HG03342 (cell line): ENCODE measurements around the gene RGS6.
A peak's percentile ranks its signal among the peaks of the same experiment; 100 is the strongest.

Source experiments
- ATAC-seq: cut with Tn5 transposase; IDR thresholded peaks from one replicate; pipeline ENCODE4 v1.9.1; 2021; ENCODE audit warnings: mild to moderate bottlenecking, moderate library complexity; ENCODE audit not compliant: unreplicated experiment

Gene RGS6

DNA sequence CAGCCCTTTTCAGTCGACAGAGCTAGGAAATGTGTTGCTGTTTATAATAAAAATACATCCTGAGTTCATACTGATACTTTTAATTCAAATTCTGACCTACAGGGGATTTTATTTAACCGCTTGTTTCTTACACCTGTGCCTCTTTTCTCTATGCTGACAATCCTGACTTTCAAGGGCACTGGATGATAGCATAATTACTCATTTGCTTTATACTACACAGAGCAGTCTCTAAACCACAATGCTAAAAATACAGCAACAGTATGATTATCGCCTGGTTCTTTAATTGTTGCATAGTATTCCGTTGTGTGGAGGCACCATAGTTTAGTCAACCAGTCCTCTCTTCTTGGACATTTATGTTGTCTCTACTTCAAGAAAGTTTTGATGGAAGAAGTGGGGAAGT is 588.8 kb downstream of the RGS6 start:
- ATAC-seq: no peak

DNA sequence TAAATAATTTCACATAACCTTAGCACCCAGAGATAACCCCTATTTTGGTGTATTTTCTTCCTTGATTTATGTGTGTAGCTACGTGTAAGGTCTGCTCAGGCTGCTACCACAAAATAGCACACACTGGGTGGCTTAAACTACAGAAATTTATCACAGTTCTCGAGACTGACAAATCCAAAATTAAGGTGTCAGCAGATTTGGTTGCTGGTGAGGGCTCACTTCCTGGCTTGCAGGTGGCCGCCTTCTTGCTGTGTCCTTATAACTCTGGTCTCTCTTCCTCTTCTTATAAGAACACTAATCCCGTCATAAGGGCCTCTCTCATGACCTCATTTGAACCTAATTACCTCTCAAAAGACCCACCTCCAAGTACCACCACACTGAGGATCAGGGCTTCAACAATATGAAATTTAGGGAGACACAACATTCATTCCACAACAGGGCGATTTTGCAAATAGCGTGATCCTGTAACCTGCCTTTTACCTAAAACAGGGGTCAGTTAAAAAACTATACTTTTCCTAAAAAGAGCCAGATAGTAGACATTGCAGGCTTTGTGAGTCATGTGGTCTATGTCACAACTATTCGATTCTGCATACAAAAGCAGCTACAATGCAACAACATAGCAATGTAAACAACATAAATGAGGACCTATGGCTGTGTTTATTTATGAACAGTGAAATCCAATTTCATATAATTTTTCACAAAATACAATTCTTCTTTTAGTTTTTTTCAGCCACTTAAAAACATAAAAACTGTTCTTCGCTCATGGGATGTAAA is 589.9 kb downstream of the RGS6 start:
- no peak for ATAC-seq

DNA sequence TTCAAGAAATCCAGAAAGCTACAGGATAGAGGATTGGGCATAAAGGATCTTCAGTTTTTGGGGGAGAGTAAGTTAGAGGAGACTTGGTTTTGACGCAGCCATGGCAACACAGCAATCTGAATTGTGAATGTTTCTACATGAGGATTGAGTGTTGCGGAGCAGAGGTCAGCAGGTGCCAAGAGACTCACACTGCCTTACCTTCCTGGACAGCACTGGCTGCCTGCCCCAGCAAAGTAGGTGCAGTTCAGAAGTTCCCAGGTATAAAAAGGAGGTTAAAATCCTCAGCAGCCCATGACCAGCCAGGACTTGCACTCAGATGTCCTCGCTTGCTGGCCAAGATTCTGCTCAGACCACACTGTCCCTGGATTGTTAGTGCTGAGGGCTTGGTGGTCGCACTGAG is 590.6 kb downstream of the RGS6 start:
- ATAC-seq: no peak

DNA sequence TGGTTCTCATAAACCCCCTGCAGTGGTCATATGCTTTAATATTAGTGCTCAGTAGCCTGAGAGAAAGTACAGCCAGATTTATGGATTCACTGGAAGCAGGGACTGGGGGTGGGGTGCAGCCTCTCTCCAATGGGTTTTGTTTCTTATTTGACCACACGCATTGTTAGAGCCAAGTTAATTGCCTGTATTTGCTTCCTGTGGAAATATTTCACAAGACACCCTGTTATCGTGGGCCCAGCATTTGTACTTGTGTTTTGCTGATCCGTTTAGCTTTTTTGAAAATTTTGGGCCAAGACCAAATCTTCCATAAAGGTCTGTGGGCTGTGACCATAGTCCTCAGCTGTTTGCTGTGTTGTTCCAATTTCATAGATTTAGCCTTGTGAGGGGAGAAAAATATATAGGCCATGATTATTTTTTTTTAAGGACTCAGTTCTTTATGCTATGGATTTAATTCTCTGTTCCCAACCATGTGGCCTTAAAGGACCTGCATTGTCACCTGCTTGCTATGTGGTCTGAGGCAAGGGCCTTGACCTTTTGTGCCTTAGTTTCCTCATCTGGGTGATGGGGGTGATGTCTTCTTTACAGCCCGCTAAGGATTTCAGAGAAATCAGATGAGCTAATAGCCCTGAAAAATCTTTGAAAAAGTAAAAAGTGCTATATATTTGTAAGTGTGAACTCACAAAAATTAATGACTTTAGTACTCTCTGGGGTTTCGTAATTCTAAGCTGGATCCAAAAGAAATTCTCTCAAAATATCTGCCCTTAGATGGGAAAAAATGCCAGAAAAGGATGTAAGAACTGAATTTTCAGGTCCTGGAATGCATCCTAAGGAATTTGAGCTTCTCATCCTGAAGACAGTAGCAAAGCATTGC is 591.4 kb downstream of the RGS6 start:
- ATAC-seq: no peak

DNA sequence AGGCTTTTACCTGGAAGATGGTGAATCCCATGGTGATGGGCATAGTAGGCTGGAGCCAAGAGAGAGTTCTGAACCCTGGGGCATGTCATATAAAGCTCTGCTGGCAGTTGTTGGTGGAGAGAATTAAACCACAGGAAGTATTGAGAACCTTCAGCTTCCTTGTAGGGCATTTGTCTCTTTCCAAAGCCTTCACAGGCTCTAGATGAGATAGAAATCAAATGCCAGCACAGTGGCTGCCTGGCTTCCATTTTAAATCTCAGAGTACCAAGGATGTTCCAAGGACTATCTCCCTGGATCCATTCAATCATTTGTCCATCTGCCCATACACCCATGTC is 592.0 kb downstream of the RGS6 start:
- no peak for ATAC-seq

DNA sequence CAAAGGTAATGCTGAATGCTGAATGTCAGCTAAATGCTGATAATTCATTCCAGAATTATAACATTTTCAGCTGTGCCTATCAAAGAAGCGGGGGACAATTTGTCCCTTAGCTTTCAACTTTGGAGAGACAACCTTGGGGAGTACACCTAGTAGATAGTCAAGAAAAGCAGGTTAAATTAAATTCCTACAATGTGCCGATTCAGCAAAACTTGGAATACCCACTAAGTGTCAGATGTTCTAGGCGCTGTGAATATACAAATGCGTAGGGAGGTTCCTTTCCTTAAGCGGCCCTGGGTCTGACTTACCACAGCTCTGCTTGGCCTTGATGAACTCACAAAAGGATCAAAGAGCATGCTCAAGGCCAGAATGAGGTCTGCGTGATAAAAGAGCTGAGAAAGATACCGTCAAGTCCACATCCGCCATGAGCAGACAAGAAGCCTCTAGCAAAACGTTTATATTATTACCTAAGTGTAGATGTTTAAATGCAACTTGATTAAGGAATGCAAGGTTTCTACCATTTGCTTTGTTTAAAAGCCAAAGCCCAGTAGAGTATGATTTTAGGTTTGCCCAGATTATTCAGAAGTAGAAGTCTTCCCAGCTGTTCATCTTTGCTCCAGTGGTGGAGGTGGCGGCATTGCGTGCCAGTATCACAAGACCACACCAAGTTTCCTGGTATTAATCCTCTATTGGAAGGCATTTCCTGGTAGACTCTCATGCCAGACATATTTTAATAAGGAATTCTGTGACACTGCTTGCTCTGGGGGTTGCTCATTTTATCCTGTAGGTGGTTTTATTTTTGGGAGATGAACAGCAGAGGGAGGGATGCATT is 593.1 kb downstream of the RGS6 start:
- no peak for ATAC-seq

DNA sequence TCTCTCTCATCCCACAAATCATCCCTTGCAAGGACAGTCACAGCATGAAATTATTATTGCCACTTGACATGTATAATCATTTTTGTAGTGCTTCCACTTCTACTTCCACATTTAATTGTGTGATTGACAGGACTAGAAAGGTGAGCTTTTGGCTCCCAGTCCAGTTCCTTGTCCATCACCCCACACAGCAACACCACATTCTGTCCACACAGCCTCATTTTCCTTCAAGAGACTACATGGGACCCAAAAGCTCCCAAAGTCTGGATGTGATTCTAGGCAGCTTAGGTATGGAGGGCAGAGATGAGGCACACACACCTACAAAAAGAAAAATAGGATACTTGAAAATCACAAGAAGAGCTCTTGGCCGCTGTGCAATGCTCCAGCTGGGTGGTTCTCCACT is 595.4 kb downstream of the RGS6 start:
- no peak for ATAC-seq

DNA sequence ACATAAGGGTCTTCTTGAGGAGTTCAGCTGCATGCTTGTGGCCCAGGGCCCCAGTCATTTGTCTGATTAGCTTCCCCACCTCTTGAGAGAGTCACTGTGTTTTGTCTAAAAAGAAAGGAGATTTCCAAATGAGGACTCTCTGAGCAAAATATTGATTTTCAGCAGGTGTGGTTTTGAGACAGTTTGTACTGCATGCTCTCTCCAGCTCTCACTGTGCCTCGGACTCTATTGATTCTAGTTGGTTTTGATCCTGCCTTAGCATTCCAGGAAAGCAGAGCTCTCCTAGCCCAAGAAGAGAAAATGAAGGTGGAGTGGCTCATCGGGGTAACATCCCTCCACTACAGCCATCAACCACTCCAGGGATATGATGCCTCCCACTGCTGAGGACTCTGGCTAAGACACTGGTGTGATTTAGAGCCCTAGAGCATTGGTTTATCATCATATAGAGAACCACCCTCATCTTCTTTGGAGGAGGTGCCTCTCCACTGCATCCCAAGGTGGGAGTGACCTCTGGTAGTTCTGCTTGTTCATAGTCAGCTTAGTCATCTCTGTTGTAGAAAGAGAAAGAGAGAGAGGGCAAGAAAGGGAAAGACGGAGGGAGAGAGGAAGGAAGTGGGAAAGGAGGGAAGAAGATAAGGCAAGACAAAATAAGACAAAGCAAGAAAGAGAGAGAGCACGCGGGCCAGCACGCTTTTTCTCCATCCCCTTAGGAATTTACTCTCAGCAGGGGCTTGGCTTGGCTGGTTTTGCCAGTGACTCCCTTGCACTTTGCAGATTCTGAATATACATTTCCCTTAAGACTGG is 596.0 kb downstream of the RGS6 start:
- no peak for ATAC-seq

DNA sequence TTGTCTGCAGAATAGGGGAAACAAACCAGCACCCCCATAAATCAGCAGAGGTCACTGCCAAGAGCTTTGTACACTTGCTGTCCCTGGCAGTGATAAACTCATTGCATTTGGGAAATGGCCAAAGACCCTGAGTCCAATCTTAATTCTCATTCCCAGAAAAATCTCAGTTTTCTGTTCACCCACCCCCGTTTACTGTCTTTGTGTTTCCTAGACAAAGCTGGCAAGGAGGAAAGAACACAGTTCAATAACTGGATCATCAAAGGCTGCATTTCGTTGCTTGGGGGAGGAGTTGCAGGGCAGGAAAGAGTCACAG is 596.6 kb downstream of the RGS6 start:
- ATAC-seq: no peak

DNA sequence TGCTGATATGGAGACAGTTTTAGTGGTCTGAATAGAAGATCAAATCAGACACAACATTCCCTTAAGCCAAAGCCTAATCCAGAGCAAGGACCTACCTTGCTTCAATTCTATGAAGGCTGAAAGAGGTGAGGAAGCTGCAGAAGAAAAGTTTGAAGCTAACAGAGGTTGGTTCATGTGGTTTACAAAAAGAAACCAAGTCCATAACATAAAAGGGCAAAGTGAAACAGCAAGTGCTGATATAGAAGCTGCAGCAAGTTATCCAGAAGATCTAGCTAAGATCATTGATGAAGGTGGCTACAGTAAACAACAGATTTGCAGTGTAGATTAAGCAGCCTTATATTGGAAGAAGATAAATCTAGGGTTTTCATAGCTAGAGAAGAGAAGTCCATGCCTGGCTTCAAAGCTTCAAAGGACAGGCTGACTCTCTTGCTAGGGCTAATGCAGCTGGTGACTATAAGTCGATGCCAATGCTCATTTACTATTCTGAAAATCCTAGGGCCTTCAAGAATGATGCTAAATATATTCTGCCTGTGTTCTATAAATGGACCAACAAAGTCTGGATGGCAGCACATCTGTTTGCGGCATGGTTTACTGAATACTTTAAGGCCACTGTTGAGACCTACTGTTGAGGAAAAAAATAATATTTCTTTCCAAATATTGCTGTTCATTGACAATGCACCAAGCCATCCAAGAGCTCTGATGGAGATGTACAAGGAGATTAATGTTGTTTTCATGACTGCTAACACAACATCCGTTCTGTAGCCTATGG is 600.6 kb downstream of the RGS6 start:
- no peak for ATAC-seq

DNA sequence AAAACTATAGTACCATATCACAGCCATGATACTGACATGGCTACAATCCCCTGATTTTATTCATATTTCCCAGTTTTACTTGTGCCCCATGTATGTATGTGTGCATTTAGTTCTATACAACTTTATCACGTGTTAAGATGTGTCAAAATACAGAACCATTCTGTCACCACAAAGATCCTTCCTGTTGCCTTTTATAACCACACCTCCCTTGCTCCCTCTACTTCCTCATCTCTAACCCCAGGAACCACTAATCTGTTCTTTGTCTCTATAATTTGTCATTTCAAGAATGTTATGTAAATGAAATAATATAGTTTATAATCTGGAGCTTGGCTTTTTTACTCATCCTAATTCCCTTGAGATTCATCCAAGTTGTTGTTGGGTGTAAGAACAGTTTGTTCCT is 603.3 kb downstream of the RGS6 start:
- ATAC-seq: peak; percentile 59

DNA sequence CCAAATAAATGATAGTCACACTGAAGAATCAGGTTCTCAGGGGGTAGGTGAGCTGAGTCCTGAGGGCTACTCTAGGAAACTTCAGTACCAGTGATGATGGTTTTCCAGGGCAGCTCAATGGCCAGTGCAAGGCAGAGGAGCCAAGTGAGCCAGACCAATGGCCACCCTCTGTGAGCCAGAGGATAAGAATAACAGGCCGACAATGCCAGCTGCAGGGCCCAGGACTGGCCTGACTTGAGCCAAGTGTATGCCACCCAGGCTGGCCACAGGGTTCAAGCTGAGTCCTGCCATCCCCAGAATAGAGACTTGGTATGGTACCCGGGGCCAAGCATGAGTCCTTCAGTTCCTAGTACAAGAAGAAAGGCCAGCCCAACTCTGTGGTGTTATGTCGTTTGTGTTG is 606.2 kb downstream of the RGS6 start:
- ATAC-seq: no peak

DNA sequence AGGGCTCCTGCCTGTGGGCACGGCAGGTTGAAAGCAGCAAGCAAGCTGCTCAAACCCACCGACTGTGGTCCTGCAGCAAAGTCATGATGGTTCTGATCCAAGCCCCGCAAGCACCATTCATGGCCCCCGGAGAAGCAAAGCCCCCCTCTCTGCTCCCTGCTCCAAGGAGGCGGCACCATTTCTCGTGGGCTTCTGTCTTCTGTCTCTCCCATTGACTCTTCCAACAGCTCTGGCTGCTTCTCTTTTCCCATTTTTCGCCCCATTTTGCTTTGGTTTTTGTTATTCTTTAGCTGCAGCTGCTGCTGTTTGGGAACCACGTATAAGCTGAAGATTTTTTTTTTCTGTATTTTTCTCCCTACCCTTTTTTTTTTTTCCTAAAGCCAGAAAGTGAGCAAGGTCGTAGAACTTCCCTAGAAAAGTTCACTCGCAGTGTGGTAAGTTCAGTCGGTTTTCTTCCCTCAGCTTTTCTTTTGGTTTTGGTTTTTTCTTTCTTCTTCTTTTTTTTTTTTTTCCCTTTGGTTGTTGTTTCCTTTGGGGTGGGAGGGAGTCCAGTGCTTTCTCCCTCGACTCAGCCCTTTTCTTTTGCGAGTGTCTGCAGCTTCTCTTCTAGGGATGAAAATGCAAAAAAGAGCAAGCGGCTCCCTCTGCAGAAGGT is 607.6 kb downstream of the RGS6 start:
- ATAC-seq: no peak

DNA sequence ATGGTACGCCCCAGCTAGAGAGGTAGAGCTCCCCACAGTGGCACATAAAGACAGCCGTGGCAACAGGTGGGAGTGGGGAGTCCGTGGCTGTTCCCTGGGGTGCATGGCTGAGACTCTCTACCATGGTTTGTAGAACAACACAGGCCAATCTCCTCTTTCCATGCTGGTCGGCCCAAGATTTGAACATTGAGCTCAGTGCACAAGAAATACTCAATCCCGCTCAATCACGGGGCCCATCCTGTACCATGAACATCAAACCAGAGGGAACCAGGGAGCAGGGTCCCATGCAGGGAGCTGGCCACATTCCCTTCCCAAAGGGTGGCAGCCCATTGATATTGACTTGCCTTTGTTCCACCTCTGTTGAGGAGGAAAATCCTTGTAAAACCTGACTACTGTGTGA is 608.6 kb downstream of the RGS6 start:
- ATAC-seq: no peak

DNA sequence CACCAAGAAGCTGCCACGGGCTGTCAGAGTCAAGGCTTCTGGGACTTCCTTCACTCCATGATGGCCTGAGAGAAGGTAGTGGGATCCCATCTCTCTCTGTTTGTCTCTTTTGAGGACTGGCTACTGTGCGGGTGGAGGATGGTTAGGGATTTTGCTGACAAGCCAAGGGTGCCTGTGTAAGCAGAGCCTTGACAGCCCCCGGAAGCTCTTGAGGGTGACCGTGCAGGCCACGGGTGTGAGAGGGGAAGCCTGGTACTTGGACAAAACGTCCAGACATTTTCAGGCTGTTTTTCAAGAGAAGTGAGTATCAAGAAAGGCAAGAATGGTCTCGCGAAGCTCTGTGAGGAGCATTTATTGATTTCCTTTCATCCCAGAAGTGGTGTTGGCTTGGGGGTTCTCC is 609.3 kb downstream of the RGS6 start:
- ATAC-seq: no peak

DNA sequence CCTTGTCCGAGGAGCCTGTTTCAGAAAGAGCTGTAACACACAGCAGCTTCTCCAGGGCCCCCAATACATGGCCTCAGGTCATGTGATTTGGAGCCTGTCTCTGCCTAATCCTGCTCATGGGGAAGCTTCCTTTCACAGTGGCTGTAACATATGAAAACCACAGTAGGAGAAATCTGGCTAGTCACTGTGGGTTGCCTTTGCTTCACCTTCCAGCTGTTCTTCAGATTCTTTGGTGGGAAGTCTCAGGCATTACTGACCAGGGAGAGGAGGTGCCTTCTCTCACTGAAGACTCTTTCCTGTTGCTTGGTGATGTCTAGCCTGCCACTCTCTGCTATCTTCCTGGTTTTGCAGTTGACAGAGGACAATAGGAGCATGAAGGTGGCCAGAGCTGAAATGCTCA is 611.1 kb downstream of the RGS6 start:
- ATAC-seq: no peak

DNA sequence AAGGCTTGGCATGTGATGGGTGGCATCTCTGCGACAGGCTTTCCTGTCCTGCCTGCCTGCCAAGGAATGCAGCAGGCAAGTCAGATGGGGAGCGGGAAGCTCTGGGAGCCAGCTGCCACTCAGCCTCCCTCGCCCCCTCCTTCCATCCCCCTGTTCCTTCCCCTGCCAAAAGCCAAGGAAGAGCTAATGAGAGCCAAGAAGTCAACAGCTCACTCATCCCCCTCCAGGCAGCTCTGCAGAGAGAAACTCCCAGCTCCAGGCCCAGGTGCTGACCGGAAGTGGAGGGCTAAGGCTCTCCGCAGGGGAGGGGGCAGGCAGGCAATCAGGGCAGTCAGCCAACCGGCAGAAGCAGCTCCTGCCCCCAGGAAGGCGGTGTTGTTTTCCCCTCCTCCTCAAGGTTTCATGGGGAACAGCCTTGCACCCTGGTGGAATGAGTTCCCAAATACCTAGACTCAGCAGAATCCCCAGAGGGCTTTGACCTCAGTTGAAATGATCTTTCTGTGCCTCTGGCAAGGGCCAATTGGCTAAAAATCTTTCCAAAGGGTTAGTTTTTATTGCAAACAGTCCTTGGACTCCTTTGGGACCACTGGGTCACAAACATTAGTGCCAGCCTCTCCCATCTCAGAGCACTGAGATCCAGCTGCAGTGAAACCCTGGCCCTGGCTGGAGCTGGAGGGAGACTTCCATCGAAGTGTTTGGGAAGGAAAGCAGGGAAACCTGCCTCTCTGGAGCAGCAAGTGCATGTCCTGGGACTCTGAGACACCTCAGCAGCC is 612.6 kb downstream of the RGS6 start:
- no peak for ATAC-seq

DNA sequence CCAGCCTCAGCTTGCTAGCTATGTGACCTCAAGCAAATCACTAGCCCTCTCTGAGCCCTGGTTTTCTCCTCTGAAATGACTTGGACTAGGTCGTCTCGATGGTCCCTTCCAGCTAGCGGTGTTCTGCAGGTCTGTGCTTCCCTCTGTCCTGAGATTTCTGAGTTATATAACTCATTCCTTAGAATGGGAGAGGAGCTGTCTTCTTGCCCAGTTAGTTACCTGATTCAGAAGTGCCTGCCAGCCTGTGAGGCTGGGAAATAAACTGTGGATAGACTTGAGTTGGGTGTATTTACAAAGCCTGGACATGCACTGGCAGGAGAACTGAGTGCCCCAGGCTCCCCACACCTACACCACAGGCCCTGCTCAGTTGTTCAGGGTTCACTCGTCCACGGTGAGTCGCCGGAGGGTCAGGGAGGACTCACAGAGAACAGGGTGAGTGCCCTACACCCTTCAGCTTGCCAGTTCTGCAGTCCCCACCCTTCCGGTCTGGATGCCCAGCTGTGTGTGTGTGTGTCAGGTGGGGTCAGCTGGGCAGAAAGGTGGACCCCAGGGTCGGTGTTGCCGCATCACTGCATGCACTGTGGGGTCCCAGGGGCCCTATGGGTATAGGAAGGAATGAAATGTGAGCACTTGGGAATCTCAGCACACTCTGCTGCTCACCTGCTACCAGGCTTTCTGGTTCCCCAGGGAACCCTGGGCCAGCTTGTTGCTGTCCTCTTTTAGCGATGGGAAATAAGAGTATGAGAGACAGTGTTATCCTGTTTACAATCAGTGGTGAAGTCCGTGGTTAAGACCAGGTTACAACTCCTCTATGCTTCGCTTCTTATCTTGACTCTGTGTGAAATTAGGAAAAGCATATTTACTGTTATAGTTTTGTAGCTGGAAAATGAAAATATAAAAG is 613.4 kb downstream of the RGS6 start:
- no peak for ATAC-seq
